ENCODE results near the gene JAKMIP1. TPM values are rescaled to one million over a fixed set of nuclear protein-coding genes. Genes with fewer than 3 reads are reported as not detected.

JAKMIP1 gene
- polyA plus RNA-seq, 3 donors = 0.08 TPM; not detected in 2

DNA sequence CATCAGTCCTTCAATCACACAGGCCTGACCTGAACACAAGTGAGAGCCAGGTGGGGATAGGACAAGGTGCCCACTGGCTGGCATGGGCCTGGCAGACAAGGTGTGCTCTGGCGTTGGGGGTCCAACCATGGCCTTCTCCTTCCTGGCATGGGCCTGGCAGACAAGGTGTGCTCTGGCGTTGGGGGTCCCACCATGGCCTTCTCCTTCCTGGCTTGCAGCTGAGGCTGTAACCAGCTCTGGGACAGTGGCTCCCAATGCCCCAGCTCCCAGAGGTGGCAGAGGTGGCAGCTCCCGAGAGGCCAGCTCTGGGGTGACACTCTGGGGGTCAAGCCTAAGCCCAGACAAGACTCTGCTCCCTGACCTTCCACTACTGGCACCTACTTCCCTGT lies 62.6 kb downstream of the JAKMIP1 start:
- Histone ChIP-seq H3K27me3 (ENCODE audit: control insufficient read depth in 2 of 2, insufficient read depth in 2 of 2, low read length in 2 of 2) (no peaks in the 10 kb centered on the region), H3K4me1 (ENCODE audit: control insufficient read depth in 1 of 2, insufficient read depth in 2 of 2, low read length in 2 of 2) (no peaks in the 10 kb centered on the region), H3K9ac (ENCODE audit: insufficient read depth, low read length, poor library complexity, severe bottlenecking) (no peak overlapping the region), H3K4me3 (replicated peaks in 1 of 3; ENCODE audit: low read depth in 2 of 3, low read length in 3 of 3) (no peak overlapping the region), H3K9me3 (replicated peaks in 1 of 2; ENCODE audit: control insufficient read depth in 1 of 2, insufficient read depth in 1 of 2, low read length in 2 of 2) (peaks cover 0 to 1% of the 10 kb centered on the region in 2 donors), H2AFZ (ENCODE audit: insufficient read depth, low read depth, low read length, poor library complexity, severe bottlenecking) (no peak overlapping the region), H3K79me2 (ENCODE audit: insufficient read depth, low read length) (no peaks in the 10 kb centered on the region), H3K4me2 (replicated peaks; ENCODE audit: extremely low read depth, low read length, poor library complexity, severe bottlenecking) (no peak overlapping the region), H3K36me3 (replicated peaks in 1 of 2; ENCODE audit: control insufficient read depth in 1 of 2, insufficient read depth in 2 of 2, low read length in 2 of 2) (no peaks in the 10 kb centered on the region), H4K20me1 (ENCODE audit: insufficient read depth, low read length) (no peaks in the 10 kb centered on the region), H3K27ac (ENCODE audit: low read depth in 1 of 2, low read length in 2 of 2) (no peak overlapping the region)
- Mint-ChIP-seq H3K27me3 (ENCODE audit: low read depth in 3 of 3) (peaks cover 1 to 6% (median 6%) of the 10 kb centered on the region in 3 donors), H3K4me1 (no peaks in the 10 kb centered on the region), H3K4me3 (no peak overlapping the region), H3K9me3 (peaks cover 0 to 8% (median 1%) of the 10 kb centered on the region in 7 donors), H3K36me3 (no peaks in the 10 kb centered on the region), H3K27ac (no peak overlapping the region)
- no peak for TF ChIP-seq CTCF (IDR thresholded peaks at IDR 0.05)
- WGBS (ENCODE audit: insufficient coverage) = 90% methylated on average over 2 of the region's 3 CpGs
- DNase-seq = no peak
- intact Hi-C loops (cut with micrococcal nuclease) = no loop called here

- Histone ChIP-seq H3K4me3 (replicated peaks in 1 of 3; ENCODE audit: low read depth in 2 of 3, low read length in 3 of 3) (no peak overlapping the region), H3K27me3 (ENCODE audit: control insufficient read depth in 2 of 2, insufficient read depth in 2 of 2, low read length in 2 of 2) (no peaks in the 10 kb centered on the region), H4K20me1 (ENCODE audit: insufficient read depth, low read length) (no peaks in the 10 kb centered on the region), H3K9ac (ENCODE audit: insufficient read depth, low read length, poor library complexity, severe bottlenecking) (no peak overlapping the region), H2AFZ (ENCODE audit: insufficient read depth, low read depth, low read length, poor library complexity, severe bottlenecking) (no peak overlapping the region), H3K36me3 (replicated peaks in 1 of 2; ENCODE audit: control insufficient read depth in 1 of 2, insufficient read depth in 2 of 2, low read length in 2 of 2) (no peaks in the 10 kb centered on the region), H3K4me2 (replicated peaks; ENCODE audit: extremely low read depth, low read length, poor library complexity, severe bottlenecking) (no peak overlapping the region), H3K79me2 (ENCODE audit: insufficient read depth, low read length) (no peaks in the 10 kb centered on the region), H3K9me3 (replicated peaks in 1 of 2; ENCODE audit: control insufficient read depth in 1 of 2, insufficient read depth in 1 of 2, low read length in 2 of 2) (no peaks in the 10 kb centered on the region), H3K27ac (ENCODE audit: low read depth in 1 of 2, low read length in 2 of 2) (no peak overlapping the region), H3K4me1 (ENCODE audit: control insufficient read depth in 1 of 2, insufficient read depth in 2 of 2, low read length in 2 of 2) (no peaks in the 10 kb centered on the region)
- no peak overlapping the region for H3K27ac Mint-ChIP-seq
- no peak for DNase-seq
- intact Hi-C loops (cut with micrococcal nuclease) = no loop called here
- no peak overlapping the region for H3K4me3 Mint-ChIP-seq
- TF ChIP-seq CTCF (IDR thresholded peaks at IDR 0.05) = no peak
- H3K4me1 Mint-ChIP-seq = no peaks in the 10 kb centered on the region
- peaks cover 0 to 8% (median 1%) of the 10 kb centered on the region in 7 donors for H3K9me3 Mint-ChIP-seq
- no peaks in the 10 kb centered on the region for H3K36me3 Mint-ChIP-seq
- H3K27me3 Mint-ChIP-seq (ENCODE audit: low read depth in 3 of 3) = peaks cover 1 to 9% (median 6%) of the 10 kb centered on the region in 3 donors
- 77% methylated on average over 21 of the region's 22 CpGs for WGBS (ENCODE audit: insufficient coverage)
Observed at GRCh38 chr4:6137027-6137746, 63.2 kb downstream of the JAKMIP1 start.

All from CD14-positive monocyte (primary cell).